Activated CD4-positive, alpha-beta T cell treated with anti-CD3 and anti-CD28 coated beads for 36 hours (primary cell): Measurements from ENCODE around the gene LATS1. TPM values are rescaled to one million over a fixed set of nuclear protein-coding genes. Genes with fewer than 3 reads are reported as not detected.
A peak's percentile ranks its signal among the peaks of the same experiment; 100 is the strongest.
"Not testable (repeated sequence)": the region's sequence is repeated elsewhere in the genome, so short reads cannot be mapped to it uniquely, and the experiment has no call there.

Source experiments
- ATAC-seq: fragments of 200-7000 bp; cut with Tn5 transposase; one replicate; pipeline ENCODE4 v1.10.0; 2021; ENCODE audit warnings: mild to moderate bottlenecking, moderate library complexity
- CTCF ChIA-PET: fragments of 350-600 bp; sonication (Branson Sonifier 250); formaldehyde crosslinking; loops from one replicate; lab custom pipeline; 2021; ENCODE audit warnings: antibody characterized with exemption; lab: Charles Lee
- POLR2A ChIA-PET: fragments of 350-600 bp; sonication (Branson Sonifier 250); formaldehyde crosslinking; loops from one replicate; lab custom pipeline; 2021; ENCODE audit warnings: antibody characterized with exemption, inconsistent platforms; lab: Charles Lee
- DNase-seq: peaks from one replicate; pipeline ENCODE4 v3.0.0-alpha.2; 2020
- H3K27ac Mint-ChIP-seq: one replicate; pipeline ENCODE4 v1.8.0; 2021; ENCODE audit warnings: mixed read lengths
- H3K27me3 Mint-ChIP-seq: one replicate; pipeline ENCODE4 v1.8.0; 2021; ENCODE audit warnings: mixed read lengths
- H3K36me3 Mint-ChIP-seq: one replicate; pipeline ENCODE4 v1.8.0; 2021; ENCODE audit warnings: low read depth, mixed read lengths
- H3K4me1 Mint-ChIP-seq: one replicate; pipeline ENCODE4 v1.8.0; 2021; ENCODE audit warnings: mixed read lengths
- H3K4me3 Mint-ChIP-seq: one replicate; pipeline ENCODE4 v1.8.0; 2021; ENCODE audit warnings: mild to moderate bottlenecking, moderate library complexity, mixed read lengths
- H3K9me3 Mint-ChIP-seq: one replicate; pipeline ENCODE4 v1.8.0; 2021; ENCODE audit warnings: low read depth, mixed read lengths
- intact Hi-C, 2 experiments: fragments of 100-400 bp; cut with DNase I in 1 of 2; cut with micrococcal nuclease in 1 of 2; formaldehyde crosslinking; loops; one replicate each; pipeline versions ENCODE4 v1.14.2 to v1.15.1; 2022 to 2024; cut with DNase I, micrococcal nuclease
- total RNA-seq, 2 experiments: library from RNA; stranded (reverse); gene quantifications; one replicate each; pipeline ENCODE4 v1.2.3, GENCODE V29; 2021

The LATS1 gene
- total RNA-seq, 2 experiments from 2014 or later, result 21.2 to 23.5 TPM

GRCh38 chr6:149701714-149702113 is 16.2 kb downstream of the LATS1 start:
- no peak for ATAC-seq
- Mint-ChIP-seq H3K27me3 (no peaks in the 10 kb centered on the region), H3K4me1 (peaks cover 26% of the 10 kb centered on the region), H3K9me3 (no peaks in the 10 kb centered on the region), H3K27ac (no peak overlapping the region), H3K36me3 (peaks cover 14% of the 10 kb centered on the region), H3K4me3 (no peak overlapping the region)
- intact Hi-C loops, result no loop called here
- ChIA-PET CTCF (interaction anchor here (0.7 kb wide), 1 partner anchor 1532 kb away, joined by 3 read pairs; no protein-coding TSS in a partner anchor), POLR2A (no interaction called here)
- DNase-seq, result no peak

- peaks cover 12% of the 10 kb centered on the region for H3K4me1 Mint-ChIP-seq
- intact Hi-C loops, result no loop called here
- DNase-seq (peak; percentile 41), ATAC-seq (no peak)
- no peaks in the 10 kb centered on the region for H3K9me3 Mint-ChIP-seq
- H3K27ac Mint-ChIP-seq, result no peak overlapping the region
- peaks cover 17% of the 10 kb centered on the region for H3K36me3 Mint-ChIP-seq
- no peak overlapping the region for H3K4me3 Mint-ChIP-seq
- ChIA-PET POLR2A (no interaction called here), CTCF (interaction anchor here (1.2 to 1.6 kb wide), 2 partner anchors 12 to 15 kb away, joined by 3 to 5 read pairs; no protein-coding TSS in a partner anchor)
- H3K27me3 Mint-ChIP-seq, result no peaks in the 10 kb centered on the region
Measured at GRCh38 chr6:149699150-149699549, 18.8 kb downstream of the LATS1 start.

GRCh38 chr6:149698175-149698574 is 19.7 kb downstream of the LATS1 start:
- no peak for ATAC-seq
- no peaks in the 10 kb centered on the region for H3K27me3 Mint-ChIP-seq

GRCh38 chr6:149696901-149697300 is 21.0 kb downstream of the LATS1 start:
- peaks cover 11% of the 10 kb centered on the region for H3K4me1 Mint-ChIP-seq
- H3K36me3 Mint-ChIP-seq, result peaks cover 19% of the 10 kb centered on the region
- H3K27me3 Mint-ChIP-seq, result no peaks in the 10 kb centered on the region
- DNase-seq, result no peak
- no peak overlapping the region for H3K27ac Mint-ChIP-seq
- no peak for ATAC-seq
- intact Hi-C loops, result no loop called here
- ChIA-PET CTCF (interaction anchor here (0.6 kb wide), 1 partner anchor 90 kb away, joined by 3 read pairs; no protein-coding TSS in a partner anchor), POLR2A (no interaction called here)
- no peak overlapping the region for H3K4me3 Mint-ChIP-seq
- no peaks in the 10 kb centered on the region for H3K9me3 Mint-ChIP-seq

More at GRCh38 chr6:149698175-149698574, 19.7 kb downstream of the LATS1 start:
- intact Hi-C loops, result no loop called here
- no peak overlapping the region for H3K27ac Mint-ChIP-seq
- H3K4me1 Mint-ChIP-seq, result peaks cover 12% of the 10 kb centered on the region
- peaks cover 20% of the 10 kb centered on the region for H3K36me3 Mint-ChIP-seq
- H3K4me3 Mint-ChIP-seq, result no peak overlapping the region
- DNase-seq, result no peak
- POLR2A ChIA-PET, result no interaction called here
- no peaks in the 10 kb centered on the region for H3K9me3 Mint-ChIP-seq
- CTCF ChIA-PET, result interaction anchor here (0.6 kb wide), 1 partner anchor 134 kb away, joined by 3 read pairs; no protein-coding TSS in a partner anchor

- Mint-ChIP-seq H3K36me3 (peaks cover 19% of the 10 kb centered on the region), H3K27ac (no peak overlapping the region), H3K4me3 (no peak overlapping the region), H3K9me3 (no peaks in the 10 kb centered on the region), H3K4me1 (peaks cover 8% of the 10 kb centered on the region), H3K27me3 (no peaks in the 10 kb centered on the region)
- ChIA-PET POLR2A (no interaction called here), CTCF (interaction anchor here (0.6 to 1.0 kb wide), 3 partner anchors 17 to 1372 kb away, joined by 3 read pairs; no protein-coding TSS in a partner anchor)
- intact Hi-C loops, result no loop called here
- no peak for DNase-seq
- no peak for ATAC-seq
Measured at GRCh38 chr6:149694921-149695320, 23.0 kb downstream of the LATS1 start.

GRCh38 chr6:149691201-149691600 is 26.7 kb downstream of the LATS1 start:
- Mint-ChIP-seq H3K4me1 (peaks cover 23% of the 10 kb centered on the region), H3K27me3 (no peaks in the 10 kb centered on the region), H3K36me3 (peaks cover 24% of the 10 kb centered on the region), H3K4me3 (no peak overlapping the region), H3K9me3 (no peaks in the 10 kb centered on the region), H3K27ac (no peak overlapping the region)
- DNase-seq (no peak), ATAC-seq (no peak)
- POLR2A ChIA-PET, result no interaction called here
- intact Hi-C loops, result no loop called here
- CTCF ChIA-PET, result no interaction called here

- H3K27ac Mint-ChIP-seq, result peak overlapping the region; percentile 5
- peaks cover 28% of the 10 kb centered on the region for H3K4me1 Mint-ChIP-seq
- DNase-seq (no peak), ATAC-seq (no peak)
- peaks cover 26% of the 10 kb centered on the region for H3K36me3 Mint-ChIP-seq
- no peak overlapping the region for H3K4me3 Mint-ChIP-seq
- H3K27me3 Mint-ChIP-seq, result no peaks in the 10 kb centered on the region
- POLR2A ChIA-PET, result interaction anchor here (0.6 kb wide), 1 partner anchor 181 kb away, joined by 3 read pairs; no protein-coding TSS in a partner anchor
- intact Hi-C loops, result loop anchor here (1.0 to 2.0 kb wide), 2 partner anchors 31 to 120 kb away; partner anchors contain the start of gene GINM1 (in 1 of the 2)
- CTCF ChIA-PET, result interaction anchor here (0.9 to 2.1 kb wide), 4 partner anchors 13 to 126 kb away, joined by 3 to 5 read pairs (median 4); no protein-coding TSS in a partner anchor
- H3K9me3 Mint-ChIP-seq, result no peaks in the 10 kb centered on the region
Measured at GRCh38 chr6:149686230-149686629, 31.7 kb downstream of the LATS1 start.

- Mint-ChIP-seq H3K4me1 (peaks cover 25% of the 10 kb centered on the region), H3K36me3 (peaks cover 23% of the 10 kb centered on the region), H3K4me3 (no peak overlapping the region), H3K27me3 (no peaks in the 10 kb centered on the region), H3K9me3 (no peaks in the 10 kb centered on the region), H3K27ac (no peak overlapping the region)
- POLR2A ChIA-PET, result no interaction called here
- no peak for DNase-seq
- ATAC-seq, result no peak
- intact Hi-C loops, result no loop called here
- CTCF ChIA-PET, result interaction anchor here (0.8 to 1.0 kb wide), 2 partner anchors 34 to 123 kb away, joined by 3 read pairs; no protein-coding TSS in a partner anchor
Measured at GRCh38 chr6:149683256-149683859, 34.5 kb downstream of the LATS1 start.

GRCh38 chr6:149681845-149682244 is 36.1 kb downstream of the LATS1 start:
- H3K4me3 Mint-ChIP-seq, H3K9me3 Mint-ChIP-seq, POLR2A ChIA-PET, H3K27ac Mint-ChIP-seq, CTCF ChIA-PET, ATAC-seq, intact Hi-C loops, DNase-seq, H3K27me3 Mint-ChIP-seq: not testable (repeated sequence)
- Mint-ChIP-seq H3K36me3 (peaks cover 29% of the 10 kb centered on the region), H3K4me1 (peaks cover 16% of the 10 kb centered on the region)

GRCh38 chr6:149681209-149681608 is 36.7 kb downstream of the LATS1 start:
- ATAC-seq, result no peak
- H3K9me3 Mint-ChIP-seq, result no peaks in the 10 kb centered on the region
- ChIA-PET CTCF (interaction anchor here (1.3 kb wide), 1 partner anchor 11 kb away, joined by 3 read pairs; no protein-coding TSS in a partner anchor), POLR2A (no interaction called here)
- H3K36me3 Mint-ChIP-seq, result peaks cover 29% of the 10 kb centered on the region
- DNase-seq, result no peak
- peaks cover 10% of the 10 kb centered on the region for H3K4me1 Mint-ChIP-seq
- no peak overlapping the region for H3K4me3 Mint-ChIP-seq
- no peak overlapping the region for H3K27ac Mint-ChIP-seq
- H3K27me3 Mint-ChIP-seq, result no peaks in the 10 kb centered on the region
- intact Hi-C loops, result no loop called here

GRCh38 chr6:149680503-149680902 is 37.4 kb downstream of the LATS1 start:
- no peaks in the 10 kb centered on the region for H3K27me3 Mint-ChIP-seq

More at GRCh38 chr6:149680503-149680902, 37.4 kb downstream of the LATS1 start:
- Mint-ChIP-seq H3K4me3 (no peak overlapping the region), H3K27ac (no peak overlapping the region), H3K9me3 (no peaks in the 10 kb centered on the region), H3K36me3 (peaks cover 31% of the 10 kb centered on the region), H3K4me1 (peaks cover 6% of the 10 kb centered on the region)
- POLR2A ChIA-PET, result no interaction called here
- peak; percentile 39 for ATAC-seq
- CTCF ChIA-PET, result interaction anchor here (1.3 kb wide), 1 partner anchor 12 kb away, joined by 3 read pairs; no protein-coding TSS in a partner anchor
- intact Hi-C loops, result no loop called here
- DNase-seq, result no peak
